Hepatocyte (in vitro differentiated cells): ENCODE measurements around the gene PRKAA1. TPM values are rescaled to one million over a fixed set of nuclear protein-coding genes. Genes with fewer than 3 reads are reported as not detected.

Source experiments
- DNase-seq: peaks from one replicate; pipeline ENCODE4 v3.0.0-alpha.2; 2016; ENCODE audit warnings: low spot score
- H2AFZ ChIP-seq: fragments of 200-600 bp; sonication (generic); 2 replicates; pipeline ENCODE4 v1.6.0; 2016; ENCODE audit warnings: antibody characterized with exemption, mild to moderate bottlenecking
- H3K27ac ChIP-seq: fragments of 200-600 bp; sonication (generic); 2 replicates; pipeline ENCODE4 v1.5.1; 2016; ENCODE audit warnings: mild to moderate bottlenecking
- H3K27me3 ChIP-seq: fragments of 200-600 bp; sonication (generic); 2 replicates; pipeline ENCODE4 v1.6.1; 2016
- H3K36me3 ChIP-seq: fragments of 200-600 bp; sonication (generic); replicated peaks from 2 replicates; pipeline ENCODE4 v1.5.1; 2016; ENCODE audit warnings: low read depth; ENCODE audit not compliant: insufficient read depth
- H3K4me1 ChIP-seq: fragments of 200-600 bp; sonication (generic); 2 replicates; pipeline ENCODE4 v1.5.1; 2016; ENCODE audit warnings: mild to moderate bottlenecking, moderate library complexity; ENCODE audit not compliant: insufficient read depth
- H3K4me2 ChIP-seq: fragments of 200-600 bp; sonication (generic); 2 replicates; pipeline ENCODE4 v1.6.0; 2016
- H3K4me3 ChIP-seq: fragments of 200-600 bp; sonication (generic); 2 replicates; pipeline ENCODE4 v1.5.1; 2016; ENCODE audit warnings: mild to moderate bottlenecking
- H3K79me2 ChIP-seq: fragments of 200-600 bp; sonication (generic); 2 replicates; pipeline ENCODE4 v1.6.0; 2017; ENCODE audit warnings: mild to moderate bottlenecking
- H3K9me2 ChIP-seq: fragments of 200-600 bp; sonication (generic); replicated peaks from 2 replicates; pipeline ENCODE4 v1.6.0; 2017; ENCODE audit warnings: mild to moderate bottlenecking; ENCODE audit not compliant: insufficient read depth
- H3K9me3 ChIP-seq: fragments of 200-600 bp; sonication (generic); 2 replicates; pipeline ENCODE4 v1.5.1; 2016; ENCODE audit warnings: low read depth, mild to moderate bottlenecking
- H4K20me1 ChIP-seq: fragments of 200-600 bp; sonication (generic); 2 replicates; pipeline ENCODE4 v1.6.0; 2016; ENCODE audit warnings: mild to moderate bottlenecking; ENCODE audit not compliant: insufficient read depth, poor library complexity, severe bottlenecking
- EZH2 ChIP-seq: fragments of 200-600 bp; sonication (generic); IDR thresholded peaks from 2 replicates; pipeline ENCODE4 v1.6.1; 2016; ENCODE audit warnings: antibody characterized with exemption, mild to moderate bottlenecking, borderline replicate concordance
- EZH2phosphoT487 ChIP-seq: fragments of 200-600 bp; sonication (generic); IDR thresholded peaks from one replicate; pipeline ENCODE4 v1.6.1; 2018; ENCODE audit warnings: antibody characterized with exemption, mild to moderate bottlenecking, low read depth, moderate library complexity; ENCODE audit not compliant: unreplicated experiment, severe bottlenecking
- WGBS: methylation state at CpG from one replicate; pipeline ENCODE4 v1.1.6; 2016; ENCODE audit warnings: low lambda C conversion rate; ENCODE audit errors: missing lambda C conversion rate; 5-methylcytosine and 5-hydroxymethylcytosine counted together
- polyA plus RNA-seq: library from polyadenylated mRNA; unstranded; fragments of >200 nt; fragmentation: Nextera tagmentation; extraction: Ambion mirVana; gene quantifications from 2 replicates; pipeline ENCODE4 v1.2.1, GENCODE V29; 2016
- total RNA-seq: library from RNA; depleted of rRNA; stranded (reverse); fragments of >200 nt; gene quantifications from 2 replicates; pipeline ENCODE4 v1.2.3, GENCODE V29; 2014
- TF ChIP-seq, protein P1 (sequence below): fragments of 200-600 bp; sonication (generic); IDR thresholded peaks from 2 replicates; pipeline ENCODE4 v1.5.1; 2016; ENCODE audit warnings: antibody characterized with exemption, mild to moderate bottlenecking; ENCODE audit not compliant: poor library complexity

Gene PRKAA1
- total and polyA plus RNA-seq, 2 experiments from 2014 or later, result 25.7 to 90.4 TPM

DNA sequence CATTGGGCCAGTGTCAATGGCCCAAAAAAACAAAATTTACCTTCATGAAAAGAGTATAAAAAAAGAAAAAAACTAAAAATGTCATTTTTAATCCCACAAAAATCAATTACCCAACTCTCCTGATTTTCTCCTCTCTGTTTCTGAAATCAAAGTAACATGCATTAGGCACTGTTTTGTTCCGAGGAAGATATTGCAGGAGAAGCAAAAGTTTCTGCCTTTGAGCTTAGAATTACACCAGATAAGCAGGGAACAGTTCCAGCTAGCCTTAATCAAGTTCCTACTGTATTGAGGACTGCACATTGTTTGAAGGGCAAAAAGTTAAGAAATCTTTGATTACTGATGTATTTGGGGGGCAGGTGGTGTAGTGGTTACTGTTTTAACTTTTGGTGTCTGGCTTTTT lies 1.1 kb upstream of the PRKAA1 start:
- no peak for DNase-seq
- Histone ChIP-seq H3K9me3 (no peaks in the 10 kb centered on the region), H4K20me1 (peaks cover 13% of the 10 kb centered on the region), H2AFZ (no peak overlapping the region), H3K79me2 (peaks cover 42% of the 10 kb centered on the region), H3K4me2 (peak overlapping the region; percentile 75), H3K27ac (peak overlapping the region; percentile 91), H3K36me3 (no peaks in the 10 kb centered on the region), H3K27me3 (no peaks in the 10 kb centered on the region), H3K4me3 (peak overlapping the region; percentile 73), H3K9me2 (no peaks in the 10 kb centered on the region), H3K4me1 (peaks cover 26% of the 10 kb centered on the region)
- no peak for TF ChIP-seq EZH2
- TF ChIP-seq EZH2phosphoT487, result no peak
- TF ChIP-seq, protein P1, sequence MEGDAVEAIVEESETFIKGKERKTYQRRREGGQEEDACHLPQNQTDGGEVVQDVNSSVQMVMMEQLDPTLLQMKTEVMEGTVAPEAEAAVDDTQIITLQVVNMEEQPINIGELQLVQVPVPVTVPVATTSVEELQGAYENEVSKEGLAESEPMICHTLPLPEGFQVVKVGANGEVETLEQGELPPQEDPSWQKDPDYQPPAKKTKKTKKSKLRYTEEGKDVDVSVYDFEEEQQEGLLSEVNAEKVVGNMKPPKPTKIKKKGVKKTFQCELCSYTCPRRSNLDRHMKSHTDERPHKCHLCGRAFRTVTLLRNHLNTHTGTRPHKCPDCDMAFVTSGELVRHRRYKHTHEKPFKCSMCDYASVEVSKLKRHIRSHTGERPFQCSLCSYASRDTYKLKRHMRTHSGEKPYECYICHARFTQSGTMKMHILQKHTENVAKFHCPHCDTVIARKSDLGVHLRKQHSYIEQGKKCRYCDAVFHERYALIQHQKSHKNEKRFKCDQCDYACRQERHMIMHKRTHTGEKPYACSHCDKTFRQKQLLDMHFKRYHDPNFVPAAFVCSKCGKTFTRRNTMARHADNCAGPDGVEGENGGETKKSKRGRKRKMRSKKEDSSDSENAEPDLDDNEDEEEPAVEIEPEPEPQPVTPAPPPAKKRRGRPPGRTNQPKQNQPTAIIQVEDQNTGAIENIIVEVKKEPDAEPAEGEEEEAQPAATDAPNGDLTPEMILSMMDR, result no peak
- 9% methylated on average over 1 of the region's 1 CpG for WGBS

DNA sequence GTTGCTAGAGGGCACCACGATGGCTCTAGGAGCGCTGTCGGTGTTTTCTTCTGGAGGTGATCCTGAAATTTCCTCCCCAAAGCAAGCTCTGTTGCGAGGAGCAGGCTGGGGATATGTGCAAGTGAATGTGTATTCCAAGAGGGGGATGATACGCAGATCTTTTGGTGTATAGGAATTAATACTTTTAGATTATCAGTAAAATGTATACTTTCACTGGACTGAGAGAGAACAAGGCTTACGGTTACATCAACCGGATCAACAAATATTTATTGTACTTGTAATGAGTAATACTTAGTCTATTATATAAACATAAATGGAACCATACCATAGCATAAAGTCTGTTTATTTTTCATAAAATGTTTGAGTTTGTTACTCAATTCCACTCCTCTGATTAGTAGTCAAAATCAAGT lies 632 bp upstream of the PRKAA1 start:
- Histone ChIP-seq H3K36me3 (no peaks in the 10 kb centered on the region), H3K27ac (peak overlapping the region; percentile 91), H3K79me2 (peaks cover 46% of the 10 kb centered on the region), H3K27me3 (no peaks in the 10 kb centered on the region), H3K9me3 (no peaks in the 10 kb centered on the region), H4K20me1 (peaks cover 18% of the 10 kb centered on the region), H3K9me2 (no peaks in the 10 kb centered on the region), H3K4me1 (peaks cover 26% of the 10 kb centered on the region), H3K4me3 (peak overlapping the region; percentile 73), H3K4me2 (peak overlapping the region; percentile 75), H2AFZ (peak overlapping the region; percentile 99)
- DNase-seq, result no peak
- no peak for TF ChIP-seq EZH2phosphoT487
- TF ChIP-seq EZH2, result no peak
- TF ChIP-seq, protein P1, result no peak
- 9% methylated on average over 7 of the region's 7 CpGs for WGBS

DNA sequence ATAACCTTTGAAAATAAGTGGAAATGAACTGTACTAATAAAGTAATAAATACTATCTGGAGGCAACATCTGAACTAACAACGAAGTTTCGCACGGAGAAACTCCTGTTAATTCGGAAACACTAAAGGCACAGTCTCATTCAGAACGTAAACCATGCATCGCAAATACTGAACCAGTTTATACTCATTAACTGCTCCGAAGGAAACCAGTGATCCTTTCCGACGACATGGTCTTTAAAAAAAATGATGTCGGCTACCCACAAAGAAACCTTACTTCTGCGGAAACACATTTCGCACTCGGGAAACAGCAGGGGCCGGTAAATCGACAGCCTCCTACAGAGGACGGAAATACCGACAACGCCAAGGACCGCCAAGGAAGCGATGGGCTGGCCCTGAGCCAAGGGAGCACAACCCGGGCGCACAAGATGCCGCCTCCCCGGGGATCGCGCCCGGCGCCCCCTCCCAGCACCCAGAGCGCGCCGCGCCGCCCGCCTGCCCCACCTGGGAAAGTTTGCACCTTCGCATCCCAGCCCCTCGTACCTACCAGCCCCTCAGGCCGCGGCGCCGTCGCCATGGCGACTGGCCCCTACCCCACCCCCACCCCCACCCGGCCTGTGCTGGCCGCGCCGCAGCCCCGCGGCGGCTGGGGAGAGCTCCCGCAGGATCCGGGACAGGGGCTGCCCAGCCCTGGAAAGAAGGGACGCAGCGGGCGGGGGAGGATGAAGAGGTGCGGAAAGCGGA lies 732 bp downstream of the PRKAA1 start:
- DNase-seq, result peak; percentile 82
- TF ChIP-seq, protein P1, result no peak
- TF ChIP-seq EZH2 (no peak), EZH2phosphoT487 (no peak)
- H3K9me3 ChIP-seq, result no peaks in the 10 kb centered on the region
- peak overlapping the region; percentile 97 for H3K27ac ChIP-seq
- no peaks in the 10 kb centered on the region for H3K27me3 ChIP-seq
- H3K4me2 ChIP-seq, result peak overlapping the region; percentile 87
- peaks cover 26% of the 10 kb centered on the region for H3K4me1 ChIP-seq
- peaks cover 60% of the 10 kb centered on the region for H3K79me2 ChIP-seq
- WGBS, result under 1% methylated on average over 42 of the region's 56 CpGs
- no peaks in the 10 kb centered on the region for H3K36me3 ChIP-seq
- no peaks in the 10 kb centered on the region for H3K9me2 ChIP-seq
- H3K4me3 ChIP-seq, result peak overlapping the region; percentile 93
- H4K20me1 ChIP-seq, result peaks cover 30% of the 10 kb centered on the region
- peak overlapping the region; percentile 94 for H2AFZ ChIP-seq
